Stimulated activated CD4-positive, alpha-beta T cell treated with anti-CD3 and anti-CD28 coated beads, Interleukin-4, amount 100 ng/mL, for 1 hour (primary cell): ENCODE data around the gene SLC35G3.
"Not testable (repeated sequence)": the region's sequence is repeated elsewhere in the genome, so short reads cannot be mapped to it uniquely, and the experiment has no call there.

Experiments used
- DNase-seq: peaks from one replicate; pipeline ENCODE4 v3.0.0-alpha.2; 2020

SLC35G3 gene

DNA sequence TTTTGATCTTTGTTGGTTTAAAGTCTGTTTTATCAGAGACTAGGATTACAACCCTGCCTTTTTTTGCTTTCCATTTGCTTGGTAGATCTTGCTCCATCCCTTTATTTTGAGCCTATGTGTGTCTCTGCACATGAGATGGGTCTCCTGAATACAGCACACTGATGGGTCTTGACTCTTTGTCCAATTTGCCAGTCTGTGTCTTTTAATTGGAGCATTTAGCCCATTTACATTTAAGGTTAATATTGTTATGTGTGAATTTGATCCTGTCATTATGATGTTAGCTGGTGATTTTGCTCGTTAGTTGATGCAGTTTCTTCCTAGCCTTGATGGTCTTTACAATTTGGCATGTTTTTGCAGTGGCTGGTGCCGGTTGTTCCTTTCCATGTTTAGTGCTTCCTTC lies 8.4 kb upstream of the SLC35G3 start:
- not testable (repeated sequence) for DNase-seq

DNA sequence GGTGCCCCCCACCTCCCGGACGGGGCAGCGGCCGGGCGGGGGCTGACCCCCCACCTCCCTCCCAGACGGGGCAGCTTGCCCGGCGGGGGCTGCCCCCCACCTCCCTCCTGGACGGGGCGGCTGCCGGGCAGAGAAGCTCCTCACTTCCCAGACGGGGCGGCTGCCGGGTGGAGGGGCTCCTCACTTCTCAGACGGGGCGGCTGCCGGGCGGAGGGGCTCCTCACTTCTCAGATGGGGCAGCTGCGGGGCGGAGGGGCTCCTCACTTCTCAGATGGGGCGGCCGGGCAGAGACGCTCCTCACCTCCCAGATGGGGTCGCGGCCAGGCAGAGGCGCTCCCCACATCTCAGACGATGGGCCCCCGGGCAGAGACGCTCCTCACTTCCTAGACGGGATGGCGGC lies 869 bp upstream of the SLC35G3 start:
- DNase-seq, result not testable (repeated sequence)

DNA sequence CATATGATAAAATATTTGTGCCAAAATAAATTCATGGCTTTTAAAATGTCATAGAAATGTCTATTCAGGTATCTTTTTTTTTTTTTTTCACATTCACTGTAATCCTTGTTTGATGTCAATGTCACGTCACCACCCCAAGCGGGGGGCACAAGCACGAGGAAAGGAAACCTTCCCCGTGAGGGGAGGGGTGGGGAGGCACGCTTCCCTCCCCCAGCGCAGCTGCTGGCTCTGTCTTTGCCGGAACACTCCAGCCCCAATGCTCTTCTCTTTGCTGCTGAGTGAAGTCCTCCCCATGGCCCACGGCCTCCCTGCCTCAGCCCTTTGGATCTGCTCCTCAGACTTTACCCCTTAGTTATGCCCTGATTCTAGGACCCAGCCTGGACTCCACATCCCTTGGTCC lies 1.5 kb downstream of the SLC35G3 start:
- DNase-seq, result no peak

DNA sequence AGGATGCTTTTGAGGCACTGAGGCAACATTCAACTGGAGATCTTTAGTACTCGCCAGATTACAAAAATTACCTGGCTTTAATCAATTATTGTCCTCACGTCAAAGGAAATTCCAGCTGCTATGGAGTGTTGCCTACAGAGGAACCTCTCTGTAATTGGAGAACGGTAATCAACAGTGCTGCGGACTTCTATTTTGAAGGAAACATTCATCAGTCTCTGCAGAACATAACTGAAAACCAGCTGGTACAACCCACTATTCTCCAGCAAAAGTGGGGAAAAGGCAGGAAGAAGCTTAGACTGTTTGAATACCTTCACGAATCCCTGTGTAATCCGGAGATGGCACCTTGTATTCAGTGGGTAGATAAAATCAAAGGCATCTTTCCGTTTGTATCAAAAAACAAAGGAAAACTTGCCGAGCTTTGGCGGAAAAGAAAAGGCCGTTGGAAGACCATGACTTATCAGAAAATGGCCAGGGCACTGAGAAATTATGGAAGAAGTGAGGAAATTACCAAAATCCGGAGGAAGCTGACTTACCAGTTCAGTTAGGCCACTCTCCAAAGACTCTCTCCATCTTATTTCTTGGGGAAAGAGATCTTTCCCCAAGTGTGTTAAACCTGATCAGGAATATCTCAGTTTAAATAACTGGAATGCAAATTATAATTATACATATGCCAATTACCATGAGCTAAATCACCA lies 3.0 kb downstream of the SLC35G3 start:
- DNase-seq, result no peak

DNA sequence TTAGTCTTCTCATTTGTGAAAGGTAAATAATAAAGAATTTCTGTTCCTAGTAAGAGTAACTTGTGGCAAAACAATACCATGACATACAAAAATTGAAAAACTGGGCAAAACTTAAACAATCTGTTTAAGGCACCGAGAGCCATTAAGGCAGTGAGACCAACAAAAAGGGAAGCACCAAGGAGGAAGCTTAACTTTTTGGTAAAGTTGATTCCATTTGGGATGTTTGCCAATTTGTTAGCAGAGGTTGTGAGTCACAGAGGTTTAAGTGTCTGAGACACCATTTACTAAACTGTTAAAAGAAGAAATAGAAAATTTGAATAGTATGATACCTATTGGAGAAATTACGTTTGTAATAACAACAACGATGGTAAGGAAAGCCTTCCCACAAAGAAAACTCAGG lies 4.9 kb downstream of the SLC35G3 start:
- DNase-seq, result no peak

DNA sequence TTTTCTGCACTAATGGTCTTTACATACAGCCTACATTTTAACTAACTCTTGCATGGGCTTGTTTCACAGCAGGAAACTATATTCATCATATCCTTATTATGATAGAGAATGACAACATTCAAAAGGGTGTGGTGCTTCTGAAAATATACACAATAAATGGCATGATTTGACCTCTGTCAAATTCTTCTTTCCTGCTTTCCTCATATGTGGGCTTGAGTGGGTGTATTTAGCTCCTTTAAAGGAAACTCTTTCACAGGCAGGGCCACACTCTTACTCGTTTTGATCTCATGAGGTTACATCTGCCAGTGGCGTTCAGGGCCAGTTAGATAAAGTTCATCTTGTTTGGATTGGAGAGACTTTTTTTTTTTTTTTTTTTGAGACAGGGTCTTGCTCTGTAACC lies 6.1 kb downstream of the SLC35G3 start:
- DNase-seq, result no peak

DNA sequence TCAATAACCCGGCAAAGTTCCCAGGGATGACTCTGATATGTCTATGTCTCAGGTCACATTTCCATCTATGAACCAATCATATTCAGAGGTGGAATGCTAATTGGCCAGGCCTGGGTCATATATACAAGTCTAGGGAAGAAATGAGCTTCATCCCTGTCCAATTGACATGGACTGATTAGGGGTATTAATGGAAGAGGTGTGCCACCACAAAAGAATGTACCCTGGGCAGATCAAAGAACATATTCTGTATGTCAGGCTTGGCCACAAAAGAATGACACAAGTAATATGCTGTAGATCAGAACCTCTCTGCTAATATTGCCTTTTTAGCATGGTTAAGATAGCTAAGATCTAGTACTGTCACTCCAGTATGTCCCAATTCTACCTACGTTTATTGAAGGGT lies 6.7 kb downstream of the SLC35G3 start:
- no peak for DNase-seq

DNA sequence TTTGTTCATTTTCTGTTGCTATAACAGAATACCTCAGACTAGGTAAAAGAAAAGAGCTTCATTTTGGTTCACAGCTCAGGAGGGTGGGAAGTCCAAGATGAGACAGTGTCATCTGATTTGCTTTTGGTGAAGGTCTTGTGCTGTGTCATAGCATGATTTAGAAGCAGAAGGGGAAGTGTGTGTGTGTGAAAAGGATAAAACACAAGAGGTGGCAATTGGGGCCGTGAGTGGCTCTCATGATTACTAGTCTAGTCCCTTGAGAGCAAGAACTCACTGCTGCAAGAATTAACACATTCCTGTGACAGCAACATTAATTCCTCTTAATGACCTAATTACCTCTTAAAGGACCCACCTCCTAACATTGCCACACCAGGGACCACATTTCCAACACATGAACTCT lies 8.3 kb downstream of the SLC35G3 start:
- no peak for DNase-seq

DNA sequence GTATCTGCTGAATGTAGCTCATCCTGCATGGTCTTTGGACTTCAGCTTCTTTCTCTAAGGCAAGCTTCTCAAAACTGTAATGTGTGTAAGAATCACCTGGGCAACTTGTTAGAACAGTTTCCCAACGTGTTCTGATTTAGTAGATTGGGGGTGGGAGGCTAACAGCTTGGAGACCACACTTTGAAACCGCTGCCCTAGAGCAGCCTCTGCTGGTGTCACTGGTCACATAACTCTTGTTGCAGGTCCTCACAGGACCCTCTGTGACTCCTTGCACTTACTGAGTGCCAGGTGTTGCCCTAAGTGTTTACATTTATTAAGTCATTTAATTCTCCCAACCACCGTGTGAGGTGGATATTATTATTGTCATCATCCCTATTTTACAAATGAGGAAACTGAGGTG lies 9.9 kb downstream of the SLC35G3 start:
- DNase-seq, result no peak

DNA sequence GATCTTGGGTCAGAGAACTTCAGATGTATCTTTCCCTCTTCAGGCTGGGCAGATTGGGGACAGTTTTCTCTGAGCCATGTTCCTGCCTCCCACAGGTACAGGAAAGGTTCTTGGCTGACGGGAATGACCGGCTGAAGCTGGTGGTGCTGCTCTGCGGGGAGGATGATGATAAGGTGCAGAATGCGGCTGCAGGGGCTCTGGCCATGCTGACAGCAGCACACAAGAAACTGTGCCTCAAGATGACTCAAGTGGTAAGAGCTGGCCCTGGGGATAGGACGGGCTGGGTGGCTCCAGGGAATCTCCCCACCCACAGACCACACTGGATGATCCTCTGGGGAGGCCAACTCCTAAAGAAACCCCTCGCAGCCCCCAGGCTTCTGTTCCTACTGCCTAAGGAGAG lies 10.9 kb downstream of the SLC35G3 start:
- no peak for DNase-seq

DNA sequence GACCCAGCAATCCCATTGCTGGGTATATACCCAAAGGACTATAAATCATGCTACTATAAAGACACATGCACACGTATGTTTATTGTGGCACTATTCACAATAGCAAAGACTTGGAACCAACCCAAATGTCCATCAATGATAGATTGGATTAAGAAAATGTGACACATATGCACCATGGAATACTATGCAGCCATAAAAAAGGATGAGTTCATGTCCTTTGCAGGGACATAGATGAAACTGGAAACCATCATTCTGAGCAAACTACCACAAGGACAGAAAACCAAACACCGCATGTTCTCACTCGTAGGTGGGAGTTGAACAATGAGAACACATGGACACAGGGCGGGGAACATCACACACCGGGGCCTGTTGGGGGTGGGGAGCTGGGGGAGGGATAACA lies 14.8 kb downstream of the SLC35G3 start:
- DNase-seq, result not testable (repeated sequence)

DNA sequence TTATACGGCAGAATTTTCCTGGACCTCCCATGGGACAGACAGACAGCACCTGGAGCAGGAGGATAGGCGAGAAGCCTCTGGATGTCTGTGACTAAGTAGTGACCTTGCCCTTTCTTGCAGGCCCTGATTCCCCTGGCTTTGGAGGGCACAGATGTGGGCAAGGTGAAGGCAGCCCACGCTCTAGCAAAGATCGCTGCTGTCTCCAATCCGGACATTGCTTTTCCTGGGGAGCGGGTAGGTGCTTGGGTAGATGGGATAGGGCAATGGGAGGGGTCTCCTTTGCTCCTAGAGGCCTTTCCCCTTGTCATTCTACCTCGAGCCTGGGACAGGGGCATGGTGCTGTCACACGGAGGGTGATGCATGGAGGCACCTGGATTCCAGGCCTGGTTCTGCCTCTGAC lies 17.3 kb downstream of the SLC35G3 start:
- no peak for DNase-seq

DNA sequence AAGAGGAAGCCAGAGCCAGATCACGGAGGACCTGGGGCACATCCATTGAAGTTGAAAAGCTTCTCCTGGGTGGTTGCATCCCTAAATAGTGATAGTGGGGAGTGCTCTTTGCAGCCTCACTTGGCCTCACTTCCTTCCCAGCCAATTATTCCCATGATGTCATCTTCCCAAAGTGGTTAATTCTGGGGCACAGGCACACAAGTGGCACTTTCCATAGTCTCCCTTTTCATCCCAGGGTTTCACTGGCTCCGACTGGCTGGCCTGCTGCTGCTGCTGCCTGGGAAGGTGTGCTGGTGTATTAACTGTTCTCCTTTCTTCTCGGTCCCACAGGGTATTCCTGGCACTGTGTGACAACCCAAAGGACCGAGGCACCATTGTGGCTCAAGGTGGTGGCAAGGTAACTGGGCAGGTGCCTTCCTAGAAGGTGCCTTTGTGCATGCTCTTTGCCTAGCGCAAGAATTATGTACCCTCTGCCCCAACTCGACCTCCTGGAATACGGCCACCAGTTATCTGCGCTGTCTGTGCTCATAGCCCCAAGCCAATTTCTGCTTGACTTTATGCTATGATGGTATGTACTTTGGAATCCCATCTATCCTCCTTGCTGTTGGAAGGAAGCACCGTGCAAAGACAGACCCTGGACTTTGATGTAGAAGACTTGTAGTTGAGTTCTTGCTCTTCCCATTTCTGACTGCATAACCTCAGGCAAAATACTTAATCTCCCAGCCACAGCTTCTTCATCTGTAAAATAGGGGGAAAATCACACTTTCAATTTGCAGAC lies 18.4 kb downstream of the SLC35G3 start:
- DNase-seq, result no peak

DNA sequence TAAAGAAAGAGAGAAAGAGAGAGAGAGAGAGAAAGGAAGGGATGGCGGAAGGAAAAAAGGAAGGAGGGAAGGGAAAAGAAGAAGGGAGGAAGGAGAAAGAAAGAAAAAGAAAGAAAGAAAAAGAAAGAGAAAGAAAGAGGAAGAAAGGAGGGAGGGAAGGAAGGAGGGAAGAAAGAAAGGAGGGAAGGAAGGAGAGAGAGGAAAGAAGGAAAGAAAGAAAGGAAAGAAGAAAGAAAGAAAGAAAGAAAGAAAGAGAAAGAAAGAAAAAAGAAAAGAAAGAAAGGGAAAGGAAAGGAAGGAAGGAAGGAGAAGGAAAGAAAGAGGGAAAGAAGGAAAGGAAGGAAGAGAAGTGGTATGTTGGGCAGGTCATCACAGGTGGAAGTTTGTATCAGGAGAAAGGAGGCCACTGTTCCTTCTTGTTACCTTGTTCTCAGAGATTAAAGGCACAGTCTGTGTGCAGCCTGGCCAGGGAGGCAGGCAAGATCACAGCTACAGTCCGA lies 19.3 kb downstream of the SLC35G3 start:
- no peak for DNase-seq

DNA sequence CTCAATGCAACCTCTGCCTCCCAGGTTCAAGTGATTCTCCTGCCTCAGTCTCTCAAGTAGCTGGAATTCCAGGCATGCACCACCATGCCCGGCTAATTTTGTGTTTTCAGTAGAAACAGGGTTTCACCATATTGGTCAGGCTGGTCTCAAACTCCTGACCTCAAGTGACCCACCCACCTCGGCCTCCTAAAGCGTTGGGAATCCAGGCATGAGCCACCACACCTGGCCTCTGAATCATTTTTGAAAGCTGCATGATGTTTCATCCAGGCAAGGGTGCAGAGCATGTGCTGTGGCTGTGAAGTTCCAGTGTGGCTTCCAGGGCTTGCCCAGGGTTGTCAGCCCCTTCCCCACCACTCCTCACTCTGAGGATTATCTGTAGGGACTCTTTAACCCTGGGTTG lies 21.9 kb downstream of the SLC35G3 start:
- not testable (repeated sequence) for DNase-seq

DNA sequence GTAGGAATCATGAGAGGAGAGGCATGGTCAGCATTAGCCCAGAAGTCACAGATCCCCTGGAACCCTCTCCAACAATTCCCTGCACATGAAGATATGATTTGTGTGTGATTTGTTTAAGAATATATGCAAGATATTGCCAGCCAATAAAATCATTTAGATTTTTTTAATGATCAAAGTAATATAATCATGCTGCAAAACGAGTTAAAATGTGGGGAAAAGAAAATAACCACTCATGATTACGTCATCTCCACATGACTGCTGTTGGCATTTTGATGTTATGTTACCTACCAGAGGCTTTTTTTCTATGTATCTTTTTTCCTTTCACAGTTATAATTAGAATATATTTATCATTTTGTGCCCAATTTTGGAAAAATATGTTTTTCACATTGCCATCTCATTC lies 22.4 kb downstream of the SLC35G3 start:
- DNase-seq, result no peak

DNA sequence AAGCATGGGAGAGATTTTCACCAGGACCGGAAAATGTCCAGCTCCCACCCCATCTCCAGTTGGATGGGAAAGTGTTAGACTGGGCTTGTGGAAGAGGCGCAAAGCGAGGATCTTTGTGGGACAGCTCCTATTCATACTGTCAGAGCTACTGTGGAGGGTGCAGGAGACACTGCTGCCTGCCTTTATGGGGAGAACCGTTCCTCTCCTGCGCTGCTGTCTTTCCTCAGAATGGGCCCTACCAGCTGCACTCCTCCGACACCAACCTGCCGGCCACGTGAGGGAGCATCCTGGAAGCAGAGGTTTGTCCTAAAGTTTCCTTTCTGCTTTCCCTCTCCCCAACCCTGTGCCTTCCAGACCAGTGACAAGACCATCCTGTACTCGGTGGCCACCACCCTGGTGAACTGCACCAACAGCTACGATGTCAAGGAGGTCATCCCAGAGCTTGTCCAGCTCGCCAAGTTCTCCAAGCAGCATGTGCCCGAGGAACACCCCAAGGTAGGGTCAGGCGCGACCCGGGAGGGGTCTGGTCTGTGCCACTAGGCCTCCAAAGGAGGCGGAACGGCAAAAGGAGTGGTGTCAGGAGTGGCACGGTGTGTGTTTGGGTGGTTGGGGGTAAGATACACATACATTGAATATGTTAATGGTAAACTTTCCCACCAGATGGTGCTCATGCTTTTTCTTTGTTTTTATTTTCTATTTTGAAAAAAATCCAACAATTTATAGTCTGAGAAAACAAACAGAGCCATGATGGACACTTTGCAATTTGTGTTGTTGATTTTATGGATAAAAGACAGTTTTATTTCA lies 23.0 kb downstream of the SLC35G3 start:
- peak; percentile 12 for DNase-seq

DNA sequence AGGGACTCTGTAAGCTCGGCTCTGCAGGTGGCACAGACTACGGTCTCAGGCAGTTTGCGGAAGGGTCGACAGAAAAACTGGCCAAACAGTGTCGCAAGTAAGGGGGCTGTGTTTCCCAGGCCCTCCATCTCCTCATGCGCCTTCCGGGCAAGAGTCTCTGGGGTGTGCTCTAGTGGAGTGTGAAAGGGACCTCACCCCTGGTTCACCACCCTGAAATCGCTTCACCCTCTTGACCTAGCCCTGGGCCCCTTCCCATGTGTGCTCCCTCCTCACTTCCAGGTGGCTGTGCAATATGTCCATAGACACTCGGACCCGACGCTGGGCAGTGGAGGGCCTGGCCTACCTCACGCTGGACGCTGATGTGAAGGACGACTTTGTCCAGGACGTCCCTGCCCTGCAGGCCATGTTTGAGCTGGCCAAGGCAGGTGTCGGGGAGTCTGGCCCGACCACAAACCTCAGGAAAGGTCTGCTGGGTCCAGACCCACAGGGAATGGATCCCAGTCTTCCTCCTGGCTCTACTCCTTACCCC lies 24.3 kb downstream of the SLC35G3 start:
- no peak for DNase-seq

DNA sequence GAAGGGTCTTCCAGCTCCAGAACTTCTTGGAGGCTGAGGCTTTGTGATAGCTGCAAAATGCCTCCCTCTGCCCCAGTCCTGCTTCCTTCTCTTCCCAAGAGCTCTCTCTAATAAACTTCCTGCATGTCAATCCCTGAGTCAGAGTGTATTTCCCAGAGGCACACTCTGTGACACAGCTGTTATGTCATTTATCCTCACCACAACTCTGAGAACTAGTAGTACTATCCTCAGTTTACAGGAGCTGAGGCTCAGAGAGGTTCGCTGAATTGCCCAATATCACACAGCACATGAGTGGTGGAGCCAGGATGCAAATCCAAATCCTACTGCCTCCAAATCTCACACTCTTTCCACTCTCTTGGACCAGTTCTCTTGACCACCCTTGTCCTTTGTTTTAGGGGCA lies 26.5 kb downstream of the SLC35G3 start:
- no peak for DNase-seq

DNA sequence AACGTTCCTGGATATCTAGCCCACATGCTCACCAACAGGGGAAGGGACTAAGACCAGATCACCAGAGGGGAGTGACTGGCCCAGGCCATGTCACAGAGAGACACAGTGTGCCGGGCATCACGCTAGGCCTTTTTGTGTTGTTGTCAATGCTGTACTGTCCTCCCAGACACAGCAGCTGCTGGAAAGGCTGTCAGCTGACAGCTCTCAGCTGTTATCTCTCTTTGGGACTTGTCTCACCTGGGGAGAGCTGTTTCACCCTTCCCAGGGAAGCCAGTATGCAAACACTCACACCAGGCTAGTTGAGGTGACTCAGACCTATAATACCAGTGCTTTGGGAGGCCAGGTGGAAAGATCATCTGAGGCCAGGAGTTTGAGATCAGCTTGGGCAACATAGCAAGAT lies 27.1 kb downstream of the SLC35G3 start:
- DNase-seq, result no peak

DNA sequence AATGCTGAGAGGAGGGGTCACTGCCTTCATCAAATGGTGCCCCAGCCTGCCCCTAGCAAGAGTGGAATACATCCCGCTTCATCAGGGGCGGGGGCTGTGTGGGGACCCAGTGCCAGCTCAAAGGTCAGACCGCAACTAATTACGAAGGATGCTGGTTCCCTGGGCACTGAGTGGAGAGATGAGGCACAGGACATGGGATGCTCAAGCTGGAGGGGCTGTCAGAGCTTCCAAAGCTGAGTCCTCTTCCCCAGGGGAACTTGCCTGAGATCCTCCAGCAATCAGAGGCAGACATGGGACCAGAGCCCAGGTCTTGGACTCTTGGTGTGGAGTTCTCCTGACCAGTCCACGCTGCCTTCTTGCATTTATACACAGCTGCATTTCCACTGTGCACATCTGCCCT lies 27.7 kb downstream of the SLC35G3 start:
- no peak for DNase-seq

DNA sequence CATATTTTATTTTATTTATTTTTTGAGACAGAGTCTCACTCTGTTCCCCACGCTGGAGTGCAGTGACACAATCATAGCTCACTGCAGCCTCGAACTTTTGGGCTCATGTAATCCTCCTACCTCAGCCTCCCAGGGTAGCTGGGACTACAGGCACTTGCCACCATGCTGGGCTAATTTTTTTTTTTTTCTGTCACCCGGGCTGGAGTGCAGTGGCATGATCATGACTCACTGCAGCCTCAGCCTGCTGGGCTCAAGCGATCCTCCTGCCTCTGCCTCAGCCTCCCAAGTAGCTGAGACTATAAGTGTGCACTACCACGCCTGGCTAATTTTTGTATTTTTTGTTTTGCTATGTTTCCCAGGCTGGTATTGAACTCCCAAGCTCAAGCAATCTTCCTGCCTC lies 29.5 kb downstream of the SLC35G3 start:
- no peak for DNase-seq

DNA sequence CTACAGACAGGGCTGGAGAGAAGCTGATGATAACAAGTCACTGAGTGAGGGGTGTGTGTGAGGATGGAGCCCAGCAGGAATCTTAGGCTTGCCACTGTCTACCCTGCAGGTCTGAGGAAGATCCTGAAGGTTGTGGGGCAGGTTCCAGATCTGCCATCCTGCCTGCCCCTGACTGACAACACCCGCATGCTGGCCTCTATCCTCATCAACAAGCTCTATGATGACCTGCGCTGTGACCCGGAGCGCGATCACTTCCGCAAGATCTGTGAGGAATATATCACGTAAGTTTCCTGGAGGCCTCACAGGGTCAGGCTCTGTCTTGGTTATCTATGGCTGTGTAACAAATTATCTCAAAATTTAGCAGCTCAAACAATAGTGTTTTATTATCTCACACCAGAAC lies 30.3 kb downstream of the SLC35G3 start:
- no peak for DNase-seq
